OCI-LY1 (cell line): ENCODE results near the gene PAX6.

Source experiments
- H2AFZ ChIP-seq: fragments of 200-600 bp; sonication (generic), shearing (Covaris generic); 2 replicates; pipeline ENCODE4 v1.6.0; 2014; ENCODE audit warnings: antibody characterized with exemption, mild to moderate bottlenecking, low read length
- H3F3A ChIP-seq: fragments of 200-600 bp; sonication (generic), shearing (Covaris generic); 2 replicates; pipeline ENCODE4 v1.6.0; 2014; ENCODE audit warnings: mild to moderate bottlenecking, antibody characterized with exemption, low read length, moderate library complexity; ENCODE audit not compliant: insufficient read depth
- H3K27ac ChIP-seq: fragments of 200-600 bp; sonication (generic); 2 replicates; pipeline ENCODE4 v1.5.1; 2014; ENCODE audit warnings: low read length, mixed run types, mild to moderate bottlenecking, low read depth; ENCODE audit not compliant: poor library complexity, severe bottlenecking
- H3K27me3 ChIP-seq: fragments of 200-600 bp; sonication (generic); 2 replicates; pipeline ENCODE4 v1.6.0; 2014; ENCODE audit warnings: antibody characterized with exemption, mild to moderate bottlenecking, low read length, moderate library complexity; ENCODE audit not compliant: insufficient read depth
- H3K36me3 ChIP-seq: fragments of 200-600 bp; sonication (generic); 2 replicates; pipeline ENCODE4 v1.6.1; 2014; ENCODE audit warnings: mild to moderate bottlenecking, antibody characterized with exemption, low read length, moderate library complexity, mixed read lengths; ENCODE audit not compliant: insufficient read depth
- H3K4me1 ChIP-seq: fragments of 200-600 bp; sonication (generic); 2 replicates; pipeline ENCODE4 v1.5.1; 2014; ENCODE audit warnings: mild to moderate bottlenecking, low read length, moderate library complexity; ENCODE audit not compliant: insufficient read depth, severe bottlenecking
- H3K4me2 ChIP-seq: fragments of 200-600 bp; sonication (generic), shearing (Covaris generic); 2 replicates; pipeline ENCODE4 v1.6.1; 2014; ENCODE audit warnings: low read length
- H3K4me3 ChIP-seq: fragments of 200-600 bp; sonication (generic); 2 replicates; pipeline ENCODE4 v1.5.1; 2014; ENCODE audit warnings: low read length, low read depth, mild to moderate bottlenecking, mixed read lengths; ENCODE audit not compliant: poor library complexity, severe bottlenecking
- H3K79me2 ChIP-seq: fragments of 200-600 bp; shearing (Covaris generic); 2 replicates; pipeline ENCODE4 v1.6.1; 2016; ENCODE audit warnings: mixed run types, low read length, mixed read lengths; ENCODE audit not compliant: insufficient read depth
- H3K9ac ChIP-seq: fragments of 200-600 bp; sonication (generic), shearing (Covaris generic); 2 replicates; pipeline ENCODE4 v1.6.1; 2014; ENCODE audit warnings: mild to moderate bottlenecking, low read length, mixed read lengths
- H3K9me2 ChIP-seq: fragments of 200-600 bp; sonication (generic), shearing (Covaris generic); 2 replicates; pipeline ENCODE4 v1.6.1; 2014; ENCODE audit warnings: low read depth, mild to moderate bottlenecking, low read length, mixed read lengths
- H3K9me3 ChIP-seq: fragments of 200-600 bp; shearing (Covaris generic); 2 replicates; pipeline ENCODE4 v1.6.1; 2014; ENCODE audit warnings: low read length, mixed read lengths
- H4K20me1 ChIP-seq: fragments of 200-600 bp; sonication (generic), shearing (Covaris generic); 2 replicates; pipeline ENCODE4 v1.6.0; 2016; ENCODE audit warnings: mild to moderate bottlenecking, low read length; ENCODE audit not compliant: insufficient read depth
- EZH2 ChIP-seq: fragments of 200-600 bp; sonication (generic), shearing (Covaris generic); IDR thresholded peaks from 2 replicates; pipeline ENCODE4 v1.8.0; 2017; ENCODE audit warnings: borderline replicate concordance, mixed run types, mild to moderate bottlenecking, antibody characterized with exemption, low read length, moderate library complexity, mixed read lengths
- TF ChIP-seq, protein P1 (sequence below): fragments of 200-600 bp; sonication (generic), shearing (Covaris generic); IDR thresholded peaks from 2 replicates; pipeline ENCODE4 v1.5.1; 2017; ENCODE audit warnings: mild to moderate bottlenecking, antibody characterized with exemption, low read length, moderate library complexity, mixed read lengths

PAX6 gene

DNA sequence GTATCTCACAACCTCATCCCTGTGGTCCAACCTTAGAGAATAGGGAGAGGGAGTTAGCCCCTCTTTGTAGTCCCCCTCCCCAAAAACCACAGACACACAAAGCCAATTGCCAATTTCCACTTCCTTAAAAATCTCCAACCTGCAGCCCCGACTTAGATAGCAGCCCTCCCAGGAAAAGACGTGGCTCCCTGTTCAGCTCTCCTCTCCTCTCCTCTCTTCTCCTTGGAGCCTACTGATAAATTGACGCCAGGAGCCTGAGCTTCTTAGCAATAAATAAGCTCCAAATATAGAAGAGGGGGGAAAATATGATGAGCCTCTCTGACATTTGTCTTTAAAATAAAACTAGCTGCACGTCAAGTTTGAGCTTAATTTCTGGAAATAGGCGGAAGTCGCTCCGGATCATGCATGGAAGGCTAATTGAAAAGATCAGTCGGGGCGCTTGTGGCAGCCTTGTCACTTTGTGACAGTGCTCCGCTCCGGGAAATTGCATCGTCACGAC lies 7.3 kb downstream of the PAX6 start:
- Histone ChIP-seq H3K9ac (no peak overlapping the region), H3K4me3 (no peak overlapping the region), H3K27me3 (0 out of 2 replicates have a peak, but pooled peaks cover 4% of the 10 kb centered on the region), H3K4me1 (no peaks in the 10 kb centered on the region), H3K36me3 (no peaks in the 10 kb centered on the region), H2AFZ (no peak overlapping the region), H3F3A (no peaks in the 10 kb centered on the region), H4K20me1 (no peaks in the 10 kb centered on the region), H3K79me2 (no peaks in the 10 kb centered on the region), H3K9me3 (no peaks in the 10 kb centered on the region), H3K27ac (no peak overlapping the region), H3K9me2 (no peaks in the 10 kb centered on the region), H3K4me2 (no peak overlapping the region)
- no peak for TF ChIP-seq EZH2
- TF ChIP-seq, protein P1, sequence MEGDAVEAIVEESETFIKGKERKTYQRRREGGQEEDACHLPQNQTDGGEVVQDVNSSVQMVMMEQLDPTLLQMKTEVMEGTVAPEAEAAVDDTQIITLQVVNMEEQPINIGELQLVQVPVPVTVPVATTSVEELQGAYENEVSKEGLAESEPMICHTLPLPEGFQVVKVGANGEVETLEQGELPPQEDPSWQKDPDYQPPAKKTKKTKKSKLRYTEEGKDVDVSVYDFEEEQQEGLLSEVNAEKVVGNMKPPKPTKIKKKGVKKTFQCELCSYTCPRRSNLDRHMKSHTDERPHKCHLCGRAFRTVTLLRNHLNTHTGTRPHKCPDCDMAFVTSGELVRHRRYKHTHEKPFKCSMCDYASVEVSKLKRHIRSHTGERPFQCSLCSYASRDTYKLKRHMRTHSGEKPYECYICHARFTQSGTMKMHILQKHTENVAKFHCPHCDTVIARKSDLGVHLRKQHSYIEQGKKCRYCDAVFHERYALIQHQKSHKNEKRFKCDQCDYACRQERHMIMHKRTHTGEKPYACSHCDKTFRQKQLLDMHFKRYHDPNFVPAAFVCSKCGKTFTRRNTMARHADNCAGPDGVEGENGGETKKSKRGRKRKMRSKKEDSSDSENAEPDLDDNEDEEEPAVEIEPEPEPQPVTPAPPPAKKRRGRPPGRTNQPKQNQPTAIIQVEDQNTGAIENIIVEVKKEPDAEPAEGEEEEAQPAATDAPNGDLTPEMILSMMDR: no peak

DNA sequence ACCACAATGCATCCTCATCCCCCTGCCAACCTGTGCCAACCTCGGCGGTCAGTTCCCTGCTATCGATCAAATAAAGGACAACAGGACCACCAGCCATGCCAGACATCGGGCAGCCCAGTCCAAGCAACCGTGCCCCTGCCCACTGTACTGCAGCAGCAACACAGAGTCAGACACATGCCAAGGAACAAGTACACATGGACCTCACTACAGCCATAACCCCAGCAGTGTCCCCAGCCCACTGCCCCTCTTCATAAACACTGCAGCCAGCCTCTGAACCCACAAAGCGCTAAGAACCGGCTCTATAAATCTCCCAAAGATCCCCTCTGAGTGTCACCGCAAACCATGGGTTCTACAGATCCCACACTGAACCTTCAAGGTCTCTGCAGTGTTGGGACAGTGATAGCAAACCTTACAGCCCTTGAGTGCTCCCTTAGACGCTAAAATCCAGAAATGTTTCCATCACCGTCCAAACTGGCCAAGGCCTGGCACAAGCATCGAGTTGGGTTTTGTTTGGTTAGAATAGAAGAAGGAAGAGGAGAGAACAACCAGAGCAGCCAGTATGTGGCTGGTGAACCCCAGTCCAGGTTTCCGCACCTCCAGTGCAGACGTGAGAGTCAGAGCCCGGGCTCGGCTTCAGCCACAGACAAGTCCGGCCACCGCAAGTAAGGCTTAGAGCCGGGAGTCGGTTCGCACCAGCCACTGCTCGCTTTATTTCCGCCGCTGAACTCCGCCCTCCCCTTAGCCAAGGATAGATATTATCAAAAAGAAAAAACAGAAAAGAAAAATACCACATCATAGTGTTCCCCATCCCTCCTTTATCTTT lies 7.9 kb downstream of the PAX6 start:
- 0 out of 2 replicates have a peak, but pooled peaks cover 4% of the 10 kb centered on the region for H3K27me3 ChIP-seq

DNA sequence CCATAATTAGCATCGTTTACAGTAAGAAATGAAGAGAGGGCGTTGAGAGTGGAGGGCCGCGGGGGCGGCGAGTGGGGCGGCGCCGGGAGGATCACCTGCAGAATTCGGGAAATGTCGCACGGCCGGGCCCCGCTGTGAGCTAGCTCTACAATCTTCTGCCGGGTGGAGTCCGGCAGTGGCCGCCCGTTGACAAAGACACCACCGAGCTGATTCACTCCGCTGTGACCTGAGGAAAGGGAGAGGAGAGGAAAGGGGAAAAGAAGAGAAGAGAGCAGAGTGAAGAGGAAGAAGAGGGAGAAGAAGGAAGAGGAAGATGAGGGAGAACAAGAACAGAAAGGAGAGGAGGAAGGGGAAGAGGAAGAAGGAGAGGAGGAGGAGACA lies 8.5 kb downstream of the PAX6 start:
- Histone ChIP-seq H3K9me3 (no peaks in the 10 kb centered on the region), H2AFZ (no peak overlapping the region), H3K9ac (no peak overlapping the region), H3K79me2 (no peaks in the 10 kb centered on the region), H3K4me1 (no peaks in the 10 kb centered on the region), H4K20me1 (no peaks in the 10 kb centered on the region), H3K4me2 (no peak overlapping the region), H3K9me2 (no peaks in the 10 kb centered on the region), H3K36me3 (no peaks in the 10 kb centered on the region), H3F3A (no peaks in the 10 kb centered on the region), H3K4me3 (no peak overlapping the region), H3K27ac (no peak overlapping the region), H3K27me3 (0 out of 2 replicates have a peak, but pooled peaks cover 4% of the 10 kb centered on the region)
- TF ChIP-seq, protein P1: no peak
- no peak for TF ChIP-seq EZH2

More for the DNA sequence above, 7.9 kb downstream of the PAX6 start:
- Histone ChIP-seq H3K9me3 (no peaks in the 10 kb centered on the region), H2AFZ (no peak overlapping the region), H3K79me2 (no peaks in the 10 kb centered on the region), H3K4me3 (no peak overlapping the region), H3K9ac (no peak overlapping the region), H3K9me2 (no peaks in the 10 kb centered on the region), H3K36me3 (no peaks in the 10 kb centered on the region), H3K4me1 (no peaks in the 10 kb centered on the region), H3K4me2 (no peak overlapping the region), H3F3A (no peaks in the 10 kb centered on the region), H4K20me1 (no peaks in the 10 kb centered on the region), H3K27ac (no peak overlapping the region)
- no peak for TF ChIP-seq EZH2
